IMR-90 (cell line): Measurements from ENCODE around the gene NRXN2. TPM values are rescaled to one million over a fixed set of nuclear protein-coding genes. Genes with fewer than 3 reads are reported as not detected.

Experiments used
- ATAC-seq: fragments of 200-7000 bp; cut with Tn5 transposase; 2 replicates; pipeline ENCODE4 v1.9.1; 2020; ENCODE audit warnings: low read depth, mild to moderate bottlenecking, moderate library complexity
- BruUV-seq: library from RNA; stranded (reverse); fragments of 400-500 nt; replicated peaks from 2 replicates; lab custom pipeline; 2021; lab: Mats Ljungman, UMichigan
- CTCF ChIA-PET: fragments of 300-600 bp; formaldehyde crosslinking; extraction: SDS; loops from one replicate; lab custom pipeline; 2021; ENCODE audit warnings: antibody characterized with exemption; lab: Yijun Ruan, JAX
- POLR2A ChIA-PET: fragments of 300-600 bp; sonication (Branson Sonifier 250); formaldehyde crosslinking; loops from one replicate; lab custom pipeline; 2022; ENCODE audit warnings: antibody characterized with exemption; ENCODE audit not compliant: unreplicated experiment; lab: Charles Lee
- DNase-seq: peaks from one replicate; pipeline ENCODE4 v3.0.0; 2013
- H2AFZ ChIP-seq: replicated peaks from 2 replicates; pipeline ENCODE3; 2013; ENCODE audit warnings: low read length, mild to moderate bottlenecking; ENCODE audit not compliant: poor library complexity
- H2AK5ac ChIP-seq: 2 replicates; pipeline ENCODE4 v1.6.1; 2013; ENCODE audit warnings: low read depth, low read length, inconsistent platforms
- H2AK9ac ChIP-seq: replicated peaks from 2 replicates; pipeline ENCODE3; 2013; ENCODE audit warnings: mild to moderate bottlenecking, low read depth, low read length, moderate library complexity; ENCODE audit not compliant: poor library complexity
- H2BK120ac ChIP-seq: 2 replicates; pipeline ENCODE4 v1.6.1; 2013; ENCODE audit warnings: low read depth, low read length, inconsistent platforms
- H2BK15ac ChIP-seq: 3 replicates; pipeline ENCODE4 v1.6.1; 2013; ENCODE audit warnings: low read depth, low read length, inconsistent platforms
- H2BK20ac ChIP-seq: 2 replicates; pipeline ENCODE4 v1.6.1; 2013; ENCODE audit warnings: low read depth, mild to moderate bottlenecking, inconsistent platforms, low read length, moderate library complexity
- H2BK5ac ChIP-seq: 2 replicates; pipeline ENCODE4 v1.6.1; 2013; ENCODE audit warnings: mild to moderate bottlenecking, low read depth, low read length, inconsistent platforms; ENCODE audit not compliant: poor library complexity, severe bottlenecking
- H3K14ac ChIP-seq: replicated peaks from 2 replicates; pipeline ENCODE4 v1.6.1; 2013; ENCODE audit warnings: low read depth, low read length, inconsistent platforms
- H3K18ac ChIP-seq: 2 replicates; pipeline ENCODE4 v1.6.1; 2013; ENCODE audit warnings: low read depth, low read length, control low read depth
- H3K23ac ChIP-seq: 2 replicates; pipeline ENCODE4 v1.6.1; 2013; ENCODE audit warnings: low read depth, low read length, inconsistent platforms
- H3K27ac ChIP-seq: 2 replicates; pipeline ENCODE4 v1.5.1; 2013; ENCODE audit warnings: mild to moderate bottlenecking, control low read depth, low read length; ENCODE audit not compliant: insufficient read depth
- H3K27me3 ChIP-seq: 2 replicates; pipeline ENCODE4 v1.6.1; 2013; ENCODE audit warnings: low read length; ENCODE audit not compliant: control insufficient read depth, insufficient read depth
- H3K36me3 ChIP-seq: 2 replicates; pipeline ENCODE4 v1.6.1; 2013; ENCODE audit warnings: low read length, mixed read lengths; ENCODE audit not compliant: control insufficient read depth, insufficient read depth
- H3K4ac ChIP-seq: 2 replicates; pipeline ENCODE4 v1.6.1; 2013; ENCODE audit warnings: low read depth, low read length, inconsistent platforms
- H3K4me1 ChIP-seq: 2 replicates; pipeline ENCODE4 v1.6.1; 2013; ENCODE audit warnings: low read length, mixed read lengths; ENCODE audit not compliant: control insufficient read depth, insufficient read depth
- H3K4me2 ChIP-seq: 2 replicates; pipeline ENCODE4 v1.6.1; 2013; ENCODE audit warnings: low read depth, mild to moderate bottlenecking, control low read depth, low read length, moderate library complexity
- H3K4me3 ChIP-seq: 2 replicates; pipeline ENCODE4 v1.5.1; 2013; ENCODE audit warnings: low read depth, mild to moderate bottlenecking, control low read depth, low read length, moderate library complexity; ENCODE audit not compliant: insufficient read depth
- H3K56ac ChIP-seq: 2 replicates; pipeline ENCODE4 v1.6.1; 2013; ENCODE audit warnings: low read length, inconsistent platforms; ENCODE audit not compliant: insufficient read depth; ENCODE audit errors: extremely low read depth
- H3K79me1 ChIP-seq, 2 experiments: 2 replicates each; pipeline ENCODE4 v1.6.1; 2013; ENCODE audit warnings: low read length in 2 of 2, inconsistent platforms in 1 of 2, low read depth in 1 of 2
- H3K9ac ChIP-seq: 2 replicates; pipeline ENCODE4 v1.6.1; 2013; ENCODE audit warnings: low read depth, low read length, control low read depth
- H3K9me1 ChIP-seq: 2 replicates; pipeline ENCODE4 v1.6.1; 2013; ENCODE audit warnings: low read length, inconsistent platforms; ENCODE audit not compliant: insufficient read depth
- H3K9me3 ChIP-seq: 2 replicates; pipeline ENCODE4 v1.6.1; 2013; ENCODE audit warnings: low read length; ENCODE audit not compliant: control insufficient read depth, insufficient read depth
- H4K20me1 ChIP-seq: 2 replicates; pipeline ENCODE4 v1.6.1; 2013; ENCODE audit warnings: low read length, inconsistent platforms; ENCODE audit not compliant: insufficient read depth
- H4K5ac ChIP-seq: 2 replicates; pipeline ENCODE4 v1.6.1; 2013; ENCODE audit warnings: mild to moderate bottlenecking, low read depth, low read length, control low read depth
- H4K8ac ChIP-seq, 2 experiments: 2 replicates each; pipeline ENCODE4 v1.6.1; 2013; ENCODE audit warnings: low read depth in 2 of 2, low read length in 2 of 2, control low read depth in 1 of 2, inconsistent platforms in 1 of 2
- H4K91ac ChIP-seq: 2 replicates; pipeline ENCODE4 v1.6.1; 2013; ENCODE audit warnings: low read depth, low read length, inconsistent platforms; ENCODE audit not compliant: insufficient read depth
- BHLHE40 ChIP-seq: fragments of 150-350 bp; IDR thresholded peaks from 2 replicates; pipeline ENCODE4 v1.6.1; 2016; ENCODE audit warnings: mild to moderate bottlenecking, low read depth, low read length
- CHD1 ChIP-seq: IDR thresholded peaks from 2 replicates; pipeline ENCODE4 v1.6.1; 2012; ENCODE audit warnings: low read depth, low read length, improper control_type of control experiment
- CTCF ChIP-seq: conservative IDR thresholded peaks from 2 replicates; pipeline ENCODE4 v1.5.1; 2012; ENCODE audit warnings: mild to moderate bottlenecking, low read depth, low read length, improper control_type of control experiment
- MAFK ChIP-seq: IDR thresholded peaks from 2 replicates; pipeline ENCODE4 v1.6.1; 2012; ENCODE audit warnings: low read depth, low read length, improper control_type of control experiment
- MAZ ChIP-seq: IDR thresholded peaks from 2 replicates; pipeline ENCODE4 v1.6.1; 2012; ENCODE audit warnings: low read depth, mild to moderate bottlenecking, low read length, improper control_type of control experiment, moderate library complexity, borderline replicate concordance
- MXI1 ChIP-seq: IDR thresholded peaks from 2 replicates; pipeline ENCODE4 v1.6.1; 2012; ENCODE audit warnings: low read depth, mild to moderate bottlenecking, low read length, moderate library complexity, borderline replicate concordance
- NFE2L2 ChIP-seq: fragments of 150-350 bp; IDR thresholded peaks from 2 replicates; pipeline ENCODE4 v1.6.1; 2016; ENCODE audit warnings: low read depth, mild to moderate bottlenecking, low read length
- POLR2A ChIP-seq: IDR thresholded peaks from 2 replicates; pipeline ENCODE4 v1.6.1; 2012; ENCODE audit warnings: mild to moderate bottlenecking, low read depth, low read length
- RAD21 ChIP-seq: IDR thresholded peaks from 2 replicates; pipeline ENCODE4 v1.6.1; 2012; ENCODE audit warnings: low read length, improper control_type of control experiment
- RCOR1 ChIP-seq: IDR thresholded peaks from 2 replicates; pipeline ENCODE4 v1.6.1; 2012; ENCODE audit warnings: mild to moderate bottlenecking, low read length, improper control_type of control experiment; ENCODE audit not compliant: insufficient replicate concordance
- RFX5 ChIP-seq: IDR thresholded peaks from 2 replicates; pipeline ENCODE4 v1.8.0; 2012; ENCODE audit warnings: low read depth, mild to moderate bottlenecking, low read length, moderate library complexity
- SMC3 ChIP-seq: fragments of 150-350 bp; IDR thresholded peaks from 2 replicates; pipeline ENCODE4 v1.6.1; 2016; ENCODE audit warnings: low read depth, mild to moderate bottlenecking, antibody characterized with exemption, low read length, moderate library complexity
- USF2 ChIP-seq: fragments of 150-350 bp; IDR thresholded peaks from 2 replicates; pipeline ENCODE4 v1.6.1; 2017; ENCODE audit warnings: mild to moderate bottlenecking, antibody characterized with exemption, low read length, low read depth
- WGBS, 2 experiments: methylation state at CpG; one replicate each; pipeline versions ENCODE4 v1.1.5 to v1.1.7; 2013; ENCODE audit warnings: missing lambda C conversion rate in 2 of 2; ENCODE audit not compliant: insufficient read length in 1 of 2; ENCODE audit errors: extremely low coverage in 2 of 2; 5-methylcytosine and 5-hydroxymethylcytosine counted together
- dilution Hi-C: fragments of 300-500 bp; cut with HindIII; formaldehyde crosslinking; loops from one replicate; pipeline ENCODE4 v1.14.3; 2018; ENCODE audit warnings: low sequenced_read_pairs; ENCODE audit not compliant: unreplicated experiment
- in situ Hi-C: fragments of 300-500 bp; cut with MboI; formaldehyde crosslinking; loops from 3 replicates; pipeline ENCODE4 v1.14.3; 2019; ENCODE audit warnings: low sequenced_read_pairs, inconsistent platforms, mixed read lengths
- intact Hi-C: fragments of 100-400 bp; cut with micrococcal nuclease; formaldehyde crosslinking; loops from 2 replicates; pipeline ENCODE4 v1.10.0; 2022
- polyA plus RNA-seq, 3 experiments: library from polyadenylated mRNA; depleted of rRNA; stranded (reverse); fragments of >200 nt; gene quantifications; 2 replicates each; pipeline ENCODE4 v1.2.3, GENCODE V29; 2012; ENCODE audit warnings: low replicate concordance in 1 of 3
- total RNA-seq: library from RNA; depleted of rRNA; stranded (reverse); fragments of >200 nt; gene quantifications from 2 replicates; pipeline ENCODE4 v1.2.3, GENCODE V29; 2012
- TF ChIP-seq, protein P1 (sequence below): fragments of 150-350 bp; IDR thresholded peaks from 2 replicates; pipeline ENCODE4 v1.6.1; 2016; ENCODE audit warnings: low read depth, mild to moderate bottlenecking, low read length, moderate library complexity, borderline replicate concordance

NRXN2 gene
- total and polyA plus RNA-seq, 2 of the 4 experiments (the other 2 are of a cell fraction), result 0.18 to 0.22 TPM

GRCh38 chr11:64663656-64664055 is 59.3 kb downstream of the NRXN2 start:
- intact Hi-C loops (no loop called here), dilution Hi-C loops (no loop called here), in situ Hi-C loops (no loop called here)
- CTCF ChIA-PET, result no interaction called here
- Histone ChIP-seq H3K4me3 (no peak overlapping the region), H2AK9ac (no peak overlapping the region), H3K9ac (no peak overlapping the region), H3K27ac (no peak overlapping the region), H3K56ac (no peak overlapping the region), H3K79me1 (no peaks in the 10 kb centered on the region), H2BK15ac (no peak overlapping the region), H3K4me2 (no peak overlapping the region), H4K5ac (no peak overlapping the region), H3K27me3 (peaks cover 17% of the 10 kb centered on the region), H3K14ac (no peak overlapping the region), H2AFZ (no peak overlapping the region), H3K36me3 (no peaks in the 10 kb centered on the region), H3K4ac (no peak overlapping the region), H4K91ac (no peak overlapping the region), H2BK5ac (no peak overlapping the region), H3K9me3 (no peaks in the 10 kb centered on the region), H4K8ac (no peak overlapping the region), H2BK120ac (no peak overlapping the region), H2BK20ac (no peak overlapping the region), H3K4me1 (peaks cover 13% of the 10 kb centered on the region), H3K18ac (no peak overlapping the region), H2AK5ac (no peak overlapping the region), H3K9me1 (peaks cover 17% of the 10 kb centered on the region), H3K23ac (no peak overlapping the region), H4K20me1 (no peaks in the 10 kb centered on the region)
- DNase-seq (no peak), ATAC-seq (no peak)
- POLR2A ChIA-PET, result no interaction called here
- TF ChIP-seq SMC3, result no peak
- no peak for TF ChIP-seq USF2
- TF ChIP-seq POLR2A, result no peak
- TF ChIP-seq RAD21, result no peak
- no peak for TF ChIP-seq MAZ
- no peak for TF ChIP-seq MAFK
- no peak for TF ChIP-seq BHLHE40
- no peak for TF ChIP-seq RFX5
- no peak for TF ChIP-seq NFE2L2
- no peak for TF ChIP-seq MXI1
- no peak for TF ChIP-seq CHD1
- no peak for TF ChIP-seq CTCF
- TF ChIP-seq, protein P1, sequence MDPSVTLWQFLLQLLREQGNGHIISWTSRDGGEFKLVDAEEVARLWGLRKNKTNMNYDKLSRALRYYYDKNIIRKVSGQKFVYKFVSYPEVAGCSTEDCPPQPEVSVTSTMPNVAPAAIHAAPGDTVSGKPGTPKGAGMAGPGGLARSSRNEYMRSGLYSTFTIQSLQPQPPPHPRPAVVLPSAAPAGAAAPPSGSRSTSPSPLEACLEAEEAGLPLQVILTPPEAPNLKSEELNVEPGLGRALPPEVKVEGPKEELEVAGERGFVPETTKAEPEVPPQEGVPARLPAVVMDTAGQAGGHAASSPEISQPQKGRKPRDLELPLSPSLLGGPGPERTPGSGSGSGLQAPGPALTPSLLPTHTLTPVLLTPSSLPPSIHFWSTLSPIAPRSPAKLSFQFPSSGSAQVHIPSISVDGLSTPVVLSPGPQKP, result no peak
- no peak for TF ChIP-seq RCOR1
- BruUV-seq, result no TSS peak
- no CpG with 5 or more reads among the region's 4 CpGs for WGBS, 2 experiments
